GM12873 (cell line): ENCODE results near the gene SFSWAP.

Experiments used
- CTCF ChIP-seq: IDR thresholded peaks from 2 replicates; pipeline ENCODE4 v1.5.1; 2012; ENCODE audit warnings: low read depth, mild to moderate bottlenecking, moderate library complexity, low read length, control low read depth; ENCODE audit not compliant: insufficient read depth; ENCODE audit errors: missing control alignments

SFSWAP gene

GRCh38 chr12:131797588-131797934 lies 86.7 kb downstream of the SFSWAP start:
- no peak for TF ChIP-seq CTCF

- TF ChIP-seq CTCF = no peak
Measured at GRCh38 chr12:131799195-131799594, 88.3 kb downstream of the SFSWAP start.

GRCh38 chr12:131799828-131800593 lies 89.1 kb downstream of the SFSWAP start:
- no peak for TF ChIP-seq CTCF

GRCh38 chr12:131800594-131801135 lies 89.8 kb downstream of the SFSWAP start:
- no peak for TF ChIP-seq CTCF

GRCh38 chr12:131801254-131801866 lies 90.5 kb downstream of the SFSWAP start:
- TF ChIP-seq CTCF = no peak

GRCh38 chr12:131803961-131804521 lies 93.2 kb downstream of the SFSWAP start:
- TF ChIP-seq CTCF = no peak

- no peak for TF ChIP-seq CTCF
Measured at GRCh38 chr12:131805421-131805820, 94.5 kb downstream of the SFSWAP start.
